Measurements from ENCODE around the gene SPZ1.
"Not testable (repeated sequence)": the region's sequence is repeated elsewhere in the genome, so short reads cannot be mapped to it uniquely, and the experiment has no call there.

The SPZ1 gene, protein sequence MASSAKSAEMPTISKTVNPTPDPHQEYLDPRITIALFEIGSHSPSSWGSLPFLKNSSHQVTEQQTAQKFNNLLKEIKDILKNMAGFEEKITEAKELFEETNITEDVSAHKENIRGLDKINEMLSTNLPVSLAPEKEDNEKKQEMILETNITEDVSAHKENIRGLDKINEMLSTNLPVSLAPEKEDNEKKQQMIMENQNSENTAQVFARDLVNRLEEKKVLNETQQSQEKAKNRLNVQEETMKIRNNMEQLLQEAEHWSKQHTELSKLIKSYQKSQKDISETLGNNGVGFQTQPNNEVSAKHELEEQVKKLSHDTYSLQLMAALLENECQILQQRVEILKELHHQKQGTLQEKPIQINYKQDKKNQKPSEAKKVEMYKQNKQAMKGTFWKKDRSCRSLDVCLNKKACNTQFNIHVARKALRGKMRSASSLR

DNA sequence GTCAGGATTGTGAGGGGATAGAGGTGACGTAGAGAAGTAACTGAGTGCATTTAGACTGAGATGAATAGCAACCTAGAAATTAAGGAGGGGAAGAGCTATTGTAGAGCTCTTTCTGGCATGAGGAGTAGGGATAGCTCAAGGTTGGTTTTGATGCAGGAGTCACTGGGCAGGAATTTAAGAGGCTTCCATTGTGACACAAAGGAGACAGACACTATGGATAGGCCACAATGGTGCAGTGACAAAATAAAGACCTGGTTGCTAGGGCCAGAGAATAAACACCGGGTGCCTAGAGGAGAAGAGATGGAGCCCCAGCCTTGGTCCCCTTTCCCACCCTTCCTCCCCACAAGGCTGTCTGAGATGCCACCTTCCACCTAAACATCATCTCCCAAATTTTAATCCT lies at the start of gene SPZ1:
Gene SPZ1, plus strand, starts transcription at position 301 of the 400 bp plus-strand sequence. CDS start 214 bp downstream, outside the sequence.
- Mint-ChIP-seq H3K36me3 (no peaks in the 10 kb centered on the region), H3K9me3 (no peaks in the 10 kb centered on the region)

DNA sequence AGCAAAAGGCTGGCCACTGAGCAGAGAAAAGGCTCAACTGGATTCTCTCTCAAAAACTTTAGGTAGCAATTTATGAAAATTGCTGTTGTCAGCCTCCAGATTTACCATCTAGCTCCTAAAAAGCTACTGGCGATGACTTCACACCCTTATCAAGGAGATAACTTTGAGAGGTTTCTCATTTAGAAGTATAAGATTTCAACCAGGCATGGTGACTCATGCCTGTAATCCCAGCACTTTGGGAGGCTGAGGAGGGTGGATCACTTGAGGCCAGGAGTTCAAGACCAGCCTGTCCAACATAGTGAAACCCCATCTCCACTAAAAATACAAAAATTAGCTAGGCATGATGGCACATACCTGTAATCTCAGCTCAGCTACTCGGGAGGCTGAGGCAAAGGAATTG lies 49.3 kb upstream of the SPZ1 start:
- not testable (repeated sequence) for DNase-seq (ENCODE audit: low spot score in 2 of 2); H3K27me3 Mint-ChIP-seq; H3K4me1 Mint-ChIP-seq; H3K36me3 Mint-ChIP-seq; H3K27ac Mint-ChIP-seq; H3K4me3 Mint-ChIP-seq; H3K9me3 Mint-ChIP-seq; ATAC-seq (ENCODE audit: low read depth)

More for the DNA sequence above, at the start of gene SPZ1:
- Mint-ChIP-seq H3K4me1 (no peaks in the 10 kb centered on the region), H3K27me3 (peaks cover 2% of the 10 kb centered on the region), H3K4me3 (no peak within 1 kb of the TSS), H3K27ac (no peak within 1 kb of the TSS)
- ATAC-seq (ENCODE audit: low read depth) (no peak), DNase-seq (ENCODE audit: low spot score in 2 of 2) (no peak)

DNA sequence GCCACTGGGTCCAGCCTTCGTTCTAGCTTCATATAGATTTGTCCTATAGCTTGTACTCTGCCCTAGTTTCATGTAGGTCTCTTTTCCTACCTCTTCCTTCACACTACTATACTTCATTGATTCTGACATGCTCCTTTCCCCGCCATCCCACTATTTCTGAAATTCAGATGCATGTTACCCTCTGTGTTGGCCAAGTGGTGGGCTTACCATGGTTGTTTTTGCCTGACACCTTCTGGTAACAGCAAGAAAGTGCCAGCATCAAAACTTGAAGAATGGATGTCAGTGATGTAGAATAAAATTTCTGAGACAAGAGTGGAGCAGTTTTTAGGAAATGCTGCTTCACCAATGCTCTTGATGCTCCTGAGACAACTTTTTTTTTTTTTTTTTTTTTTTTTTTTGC lies 44.5 kb upstream of the SPZ1 start:
- H3K27me3 Mint-ChIP-seq, result peaks cover 6% of the 10 kb centered on the region
- H3K36me3 Mint-ChIP-seq, result no peaks in the 10 kb centered on the region
- H3K4me1 Mint-ChIP-seq, result peaks cover 1% of the 10 kb centered on the region
- no peak for ATAC-seq (ENCODE audit: low read depth)
- H3K9me3 Mint-ChIP-seq, result no peaks in the 10 kb centered on the region
- H3K27ac Mint-ChIP-seq, result no peak overlapping the region
- no peak overlapping the region for H3K4me3 Mint-ChIP-seq
- DNase-seq (ENCODE audit: low spot score in 2 of 2), result no peak

DNA sequence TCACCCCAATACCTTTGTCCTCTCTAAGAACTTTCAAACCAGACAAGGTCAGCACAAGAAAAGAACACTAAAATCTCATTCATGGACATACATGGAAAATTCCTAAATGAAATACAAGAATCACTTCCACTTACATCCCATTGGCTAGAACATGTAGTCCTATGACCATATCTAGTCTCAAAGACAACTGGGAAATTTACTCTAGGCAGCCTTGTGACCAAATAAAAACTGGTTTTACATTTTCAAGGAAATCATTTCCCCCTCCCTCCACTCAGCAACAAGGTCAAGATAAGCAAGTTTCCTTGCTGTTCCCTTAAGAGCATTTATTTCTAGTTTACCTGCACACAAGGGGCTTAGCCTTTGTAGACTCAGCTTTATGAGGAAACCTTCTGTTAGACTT lies 43.6 kb upstream of the SPZ1 start:
- Mint-ChIP-seq H3K27me3 (peaks cover 6% of the 10 kb centered on the region), H3K36me3 (no peaks in the 10 kb centered on the region), H3K4me3 (no peak overlapping the region), H3K27ac (no peak overlapping the region), H3K9me3 (no peaks in the 10 kb centered on the region), H3K4me1 (no peaks in the 10 kb centered on the region)
- ATAC-seq (ENCODE audit: low read depth), result no peak
- no peak for DNase-seq (ENCODE audit: low spot score in 2 of 2)

DNA sequence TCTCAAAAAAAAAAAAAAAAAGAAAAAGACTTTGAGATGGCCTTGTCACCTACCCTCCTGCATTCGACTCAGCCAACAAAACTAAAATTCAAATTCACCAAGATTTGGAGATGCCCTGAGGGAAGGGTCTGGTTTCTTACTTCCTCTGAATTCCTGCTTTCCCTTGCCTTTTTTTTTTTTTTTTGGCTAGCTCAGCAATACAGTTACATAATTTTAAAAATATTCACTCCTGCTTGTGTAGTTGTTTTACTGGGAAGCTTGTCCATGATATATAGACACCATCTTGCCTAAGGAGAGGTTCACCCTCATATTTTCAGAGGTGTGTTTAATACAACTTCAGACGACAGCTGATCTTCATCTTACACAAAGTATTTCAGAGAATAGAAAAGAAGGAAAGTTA lies 42.6 kb upstream of the SPZ1 start:
- Mint-ChIP-seq H3K4me1 (no peaks in the 10 kb centered on the region), H3K36me3 (no peaks in the 10 kb centered on the region), H3K27ac (no peak overlapping the region), H3K4me3 (no peak overlapping the region), H3K27me3 (peaks cover 10% of the 10 kb centered on the region), H3K9me3 (no peaks in the 10 kb centered on the region)
- DNase-seq (ENCODE audit: low spot score in 2 of 2) (no peak), ATAC-seq (ENCODE audit: low read depth) (no peak)

DNA sequence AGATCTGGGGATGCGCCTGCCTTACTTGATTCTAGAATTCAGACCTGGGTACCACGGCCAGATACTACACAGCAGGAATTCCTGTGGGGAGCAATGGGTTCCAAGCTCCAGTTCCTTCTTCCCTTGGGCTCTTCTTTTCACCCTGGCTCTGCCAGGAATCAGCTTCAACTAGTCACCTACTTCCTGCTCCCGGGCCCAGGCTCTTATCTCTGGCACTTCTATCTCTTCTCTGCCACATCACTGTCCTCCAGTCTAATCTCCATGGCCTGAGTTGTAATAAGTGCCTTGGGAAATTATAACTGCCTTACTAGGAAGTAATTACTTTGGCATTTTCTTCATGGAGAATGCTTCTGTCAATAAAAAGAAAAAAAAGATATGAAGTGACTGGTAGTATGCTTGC lies 37.7 kb upstream of the SPZ1 start:
- no peak overlapping the region for H3K4me3 Mint-ChIP-seq
- H3K9me3 Mint-ChIP-seq, result peaks cover 8% of the 10 kb centered on the region
- H3K27ac Mint-ChIP-seq, result no peak overlapping the region
- ATAC-seq (ENCODE audit: low read depth), result no peak
- no peak for DNase-seq (ENCODE audit: low spot score in 2 of 2)
- peaks cover 11% of the 10 kb centered on the region for H3K27me3 Mint-ChIP-seq
- no peaks in the 10 kb centered on the region for H3K36me3 Mint-ChIP-seq
- no peaks in the 10 kb centered on the region for H3K4me1 Mint-ChIP-seq

DNA sequence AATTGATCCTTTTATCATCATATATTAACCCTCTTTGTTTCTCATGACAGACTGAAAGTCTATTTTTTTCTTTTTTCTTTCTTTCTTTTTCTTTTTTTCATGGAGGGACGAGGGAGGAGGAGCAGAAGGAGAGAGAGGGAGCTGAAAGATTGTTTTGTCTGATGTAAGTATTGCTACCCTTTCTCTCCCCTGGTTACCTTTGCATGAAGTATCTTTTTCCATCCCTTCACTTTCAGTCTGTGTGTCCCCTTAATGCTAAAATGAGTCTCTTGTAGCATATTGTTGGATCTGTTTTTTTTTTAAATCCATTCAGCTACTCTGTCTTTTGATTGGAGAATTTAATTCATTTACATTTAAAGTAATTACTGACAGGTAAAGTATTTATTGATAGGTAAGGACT lies 36.4 kb upstream of the SPZ1 start:
- Mint-ChIP-seq H3K36me3 (no peaks in the 10 kb centered on the region), H3K27ac (no peak overlapping the region), H3K4me1 (no peaks in the 10 kb centered on the region), H3K27me3 (peaks cover 9% of the 10 kb centered on the region), H3K9me3 (peaks cover 8% of the 10 kb centered on the region), H3K4me3 (no peak overlapping the region)
- ATAC-seq (ENCODE audit: low read depth) (no peak), DNase-seq (ENCODE audit: low spot score in 2 of 2) (no peak)

DNA sequence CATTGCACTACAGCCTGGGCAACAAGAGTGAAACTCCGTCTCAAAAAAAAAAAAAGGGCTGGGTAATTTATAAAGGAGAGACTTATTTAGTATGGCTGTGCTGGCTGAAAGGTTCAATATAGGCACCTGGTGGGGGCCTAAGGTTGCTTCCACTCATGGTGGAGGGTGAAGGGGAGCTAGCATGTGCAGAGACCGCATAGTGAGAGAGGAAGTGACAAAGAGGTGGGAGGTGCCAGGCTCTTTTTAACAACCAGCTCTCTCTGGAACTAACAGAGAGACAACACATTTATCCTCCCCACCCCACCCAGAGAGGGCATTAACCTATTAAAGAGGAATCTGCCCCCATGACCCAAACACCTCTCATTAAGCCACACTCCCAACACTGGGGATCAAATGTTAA lies 35.1 kb upstream of the SPZ1 start:
- no peak for ATAC-seq (ENCODE audit: low read depth)
- peaks cover 9% of the 10 kb centered on the region for H3K27me3 Mint-ChIP-seq
- no peak overlapping the region for H3K27ac Mint-ChIP-seq
- no peak overlapping the region for H3K4me3 Mint-ChIP-seq
- DNase-seq (ENCODE audit: low spot score in 2 of 2), result no peak
- H3K9me3 Mint-ChIP-seq, result peaks cover 8% of the 10 kb centered on the region
- no peaks in the 10 kb centered on the region for H3K36me3 Mint-ChIP-seq
- H3K4me1 Mint-ChIP-seq, result no peaks in the 10 kb centered on the region

DNA sequence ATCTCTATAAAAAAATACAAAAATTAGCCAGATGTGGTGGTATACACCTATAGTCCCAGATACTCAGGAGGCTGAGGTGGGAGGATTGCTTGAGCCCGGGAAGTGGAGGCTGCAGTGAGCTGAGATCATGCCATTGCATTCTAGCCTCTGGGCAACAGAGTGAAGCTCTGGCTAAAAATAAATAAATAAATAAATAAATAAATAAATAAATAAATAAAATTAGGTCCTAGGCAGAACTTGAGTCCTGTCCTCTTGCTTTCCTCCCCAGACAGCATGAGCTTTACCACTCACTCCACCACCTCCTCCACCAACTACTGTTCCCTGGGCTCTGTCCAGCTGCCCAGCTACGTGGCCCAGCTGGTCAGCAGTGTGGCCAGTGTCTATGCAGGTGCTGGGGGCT lies 31.6 kb upstream of the SPZ1 start:
- H3K36me3 Mint-ChIP-seq, result peaks cover 3% of the 10 kb centered on the region
- H3K9me3 Mint-ChIP-seq, result peaks cover 8% of the 10 kb centered on the region
- H3K27me3 Mint-ChIP-seq, result peaks cover 2% of the 10 kb centered on the region
- DNase-seq (ENCODE audit: low spot score in 2 of 2), result no peak
- no peak overlapping the region for H3K4me3 Mint-ChIP-seq
- H3K4me1 Mint-ChIP-seq, result no peaks in the 10 kb centered on the region
- ATAC-seq (ENCODE audit: low read depth), result no peak
- no peak overlapping the region for H3K27ac Mint-ChIP-seq

DNA sequence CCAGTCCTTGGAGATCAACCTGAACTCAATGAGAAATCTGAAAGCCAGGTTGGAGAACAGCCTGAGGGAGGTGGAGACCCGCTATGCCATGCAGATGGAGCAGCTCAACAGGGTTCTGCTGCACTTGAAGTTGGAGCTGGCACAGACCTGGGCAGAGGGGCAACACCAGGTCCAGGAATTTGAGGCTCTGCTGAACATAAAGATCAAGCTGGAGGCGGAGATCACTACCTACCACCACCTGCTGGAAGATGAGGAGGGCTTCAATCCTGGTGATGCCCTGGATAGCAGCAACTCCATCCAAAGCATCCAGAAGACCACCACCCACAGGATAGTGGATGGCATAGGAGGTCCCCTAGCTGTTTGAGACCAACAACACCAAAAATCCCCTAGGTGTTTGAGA lies 30.5 kb upstream of the SPZ1 start:
- Mint-ChIP-seq H3K4me3 (no peak overlapping the region), H3K36me3 (peaks cover 3% of the 10 kb centered on the region), H3K27ac (no peak overlapping the region)

DNA sequence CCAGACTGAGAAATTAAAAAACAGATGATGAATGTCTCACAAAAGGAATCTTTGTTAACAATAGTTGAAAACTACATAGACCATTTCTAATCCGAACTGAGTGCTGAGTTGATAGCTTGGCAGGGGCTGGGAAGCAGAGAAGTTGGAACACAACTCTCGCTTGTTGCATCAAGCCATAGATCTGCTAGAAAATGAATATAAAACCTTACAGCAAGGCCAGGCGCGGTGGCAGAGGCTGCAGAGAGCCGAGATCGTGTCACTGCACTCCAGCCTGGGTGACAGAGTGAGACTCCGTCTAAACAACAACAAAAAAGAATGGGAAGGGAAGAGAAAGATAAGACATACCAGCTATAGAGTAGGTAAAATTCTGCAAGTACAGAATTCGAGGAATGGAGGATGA lies 28.0 kb upstream of the SPZ1 start:
- no peaks in the 10 kb centered on the region for H3K4me1 Mint-ChIP-seq
- DNase-seq (ENCODE audit: low spot score in 2 of 2), result no peak
- H3K9me3 Mint-ChIP-seq, result peaks cover 3% of the 10 kb centered on the region
- ATAC-seq (ENCODE audit: low read depth), result no peak
- H3K27me3 Mint-ChIP-seq, result no peaks in the 10 kb centered on the region
- peaks cover 3% of the 10 kb centered on the region for H3K36me3 Mint-ChIP-seq
- H3K27ac Mint-ChIP-seq, result no peak overlapping the region
- H3K4me3 Mint-ChIP-seq, result no peak overlapping the region

More for the DNA sequence above, 30.5 kb upstream of the SPZ1 start:
- Mint-ChIP-seq H3K27me3 (peaks cover 1% of the 10 kb centered on the region), H3K9me3 (peaks cover 3% of the 10 kb centered on the region), H3K4me1 (no peaks in the 10 kb centered on the region)
- DNase-seq (ENCODE audit: low spot score in 2 of 2) (no peak), ATAC-seq (ENCODE audit: low read depth) (no peak)

DNA sequence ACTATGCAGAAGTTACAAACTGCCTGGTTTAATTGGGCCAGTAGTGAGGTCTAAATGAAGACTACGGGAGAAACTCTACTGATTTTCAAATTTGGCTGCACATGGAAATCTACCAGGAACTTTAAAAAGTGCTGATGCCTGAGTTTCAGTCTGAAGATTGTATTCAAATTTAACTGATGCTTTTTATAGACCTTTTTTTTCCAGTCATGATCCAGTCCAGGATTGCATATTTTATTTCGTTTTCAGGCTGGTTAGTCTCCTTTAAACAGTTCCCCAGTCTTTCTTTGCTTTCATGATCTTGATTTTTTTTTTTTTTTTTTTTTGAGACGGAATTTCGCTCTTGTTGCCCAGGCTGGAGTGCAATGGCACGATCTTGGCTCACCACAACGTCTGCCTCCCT lies 23.7 kb upstream of the SPZ1 start:
- no peaks in the 10 kb centered on the region for H3K4me1 Mint-ChIP-seq
- ATAC-seq (ENCODE audit: low read depth), result no peak
- DNase-seq (ENCODE audit: low spot score in 2 of 2), result no peak
- H3K27ac Mint-ChIP-seq, result no peak overlapping the region
- peaks cover 5% of the 10 kb centered on the region for H3K9me3 Mint-ChIP-seq
- no peak overlapping the region for H3K4me3 Mint-ChIP-seq
- peaks cover 7% of the 10 kb centered on the region for H3K27me3 Mint-ChIP-seq
- peaks cover 3% of the 10 kb centered on the region for H3K36me3 Mint-ChIP-seq

DNA sequence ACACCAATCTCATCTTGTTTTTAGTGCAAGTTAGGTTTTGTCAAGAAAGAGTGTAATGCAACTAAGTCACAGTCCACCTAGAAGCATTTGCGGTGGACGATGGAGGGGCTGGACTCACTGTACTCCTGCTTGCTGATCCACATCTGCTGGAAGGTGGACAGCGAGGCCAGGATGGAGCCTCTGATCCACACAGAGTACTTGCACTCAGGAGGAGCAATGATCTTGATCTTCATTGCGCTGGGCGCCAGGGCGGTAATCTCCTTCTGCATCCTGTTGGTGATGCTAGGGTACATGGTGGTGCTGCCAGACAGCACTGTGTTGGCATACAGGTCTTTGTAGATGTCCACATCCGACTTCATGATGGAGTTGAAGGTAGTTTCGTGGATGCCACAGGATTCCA lies 20.2 kb upstream of the SPZ1 start:
- Mint-ChIP-seq H3K27ac (no peak overlapping the region), H3K4me1 (no peaks in the 10 kb centered on the region), H3K27me3 (peaks cover 7% of the 10 kb centered on the region), H3K4me3 (no peak overlapping the region), H3K36me3 (no peaks in the 10 kb centered on the region), H3K9me3 (peaks cover 2% of the 10 kb centered on the region)
- DNase-seq (ENCODE audit: low spot score in 2 of 2) (no peak), ATAC-seq (ENCODE audit: low read depth) (no peak)

DNA sequence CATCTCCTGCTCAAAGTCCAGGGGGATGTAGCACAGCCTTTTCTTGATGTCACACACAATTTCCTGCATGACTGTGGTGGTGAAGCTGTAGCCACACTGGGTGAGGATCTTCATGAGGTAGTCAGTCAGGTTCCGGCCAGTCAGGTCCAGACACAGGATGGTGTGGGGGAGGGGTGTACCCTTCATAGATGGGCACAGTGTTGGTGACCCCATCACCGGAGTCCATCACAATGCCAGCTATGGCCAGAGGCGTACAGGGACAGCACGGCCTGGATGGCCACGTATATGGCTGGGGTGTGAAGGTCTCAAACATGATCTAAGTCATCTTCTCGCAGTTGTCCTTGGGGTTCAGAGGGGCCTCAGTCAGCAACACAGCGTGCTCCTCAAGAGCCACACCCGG lies 19.7 kb upstream of the SPZ1 start:
- ATAC-seq (ENCODE audit: low read depth) (no peak), DNase-seq (ENCODE audit: low spot score in 2 of 2) (no peak)
- Mint-ChIP-seq H3K4me3 (no peak overlapping the region), H3K4me1 (no peaks in the 10 kb centered on the region), H3K27ac (no peak overlapping the region), H3K9me3 (peaks cover 2% of the 10 kb centered on the region), H3K36me3 (no peaks in the 10 kb centered on the region), H3K27me3 (peaks cover 7% of the 10 kb centered on the region)

DNA sequence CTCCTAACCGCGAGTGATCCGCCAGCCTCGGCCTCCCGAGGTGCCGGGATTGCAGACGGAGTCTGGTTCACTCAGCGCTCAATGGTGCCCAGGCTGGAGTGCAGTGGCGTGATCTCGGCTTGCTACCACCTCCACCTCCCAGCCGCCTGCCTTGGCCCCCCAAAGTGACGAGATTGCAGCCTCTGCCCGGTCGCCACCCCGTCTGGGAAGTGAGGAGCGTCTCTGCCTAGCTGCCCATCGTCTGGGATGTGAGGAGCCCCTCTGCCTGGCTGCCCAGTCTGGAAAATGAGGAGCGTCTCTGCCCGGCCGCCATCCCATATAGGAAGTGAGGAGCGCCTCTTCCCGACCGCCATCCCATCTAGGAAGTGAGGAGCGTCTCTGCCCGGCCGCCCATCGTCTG lies 19.0 kb upstream of the SPZ1 start:
- not testable (repeated sequence) for H3K9me3 Mint-ChIP-seq; ATAC-seq (ENCODE audit: low read depth); H3K27ac Mint-ChIP-seq; DNase-seq (ENCODE audit: low spot score in 2 of 2); H3K4me3 Mint-ChIP-seq; H3K4me1 Mint-ChIP-seq; H3K27me3 Mint-ChIP-seq; H3K36me3 Mint-ChIP-seq

All from memory B cell (primary cell).